ENCODE results near the gene RABGAP1L. TPM values are rescaled to one million over a fixed set of nuclear protein-coding genes. Genes with fewer than 3 reads are reported as not detected.

RABGAP1L gene
- total RNA-seq, 1 experiment from 2014 or later = 76.9 TPM

- POLR2A ChIA-PET = no interaction called here
- Mint-ChIP-seq H3K27ac (no peak overlapping the region), H3K9me3 (peaks cover 8% of the 10 kb centered on the region), H3K27me3 (ENCODE audit: low read depth) (no peaks in the 10 kb centered on the region), H3K4me3 (no peak overlapping the region), H3K4me1 (no peaks in the 10 kb centered on the region), H3K36me3 (peaks cover 8% of the 10 kb centered on the region)
- no peak for ATAC-seq
- DNase-seq (ENCODE audit: low spot score) = no peak
- CTCF ChIA-PET = interaction anchor here (1.8 kb wide), 1 partner anchor 14 kb away, joined by 14 read pairs; no protein-coding TSS in a partner anchor
- no peak for TF ChIP-seq FOXK1 (CRISPR knock-in tag; IDR thresholded peaks at IDR 0.05)
- TF ChIP-seq ZBTB43 (CRISPR knock-in tag; IDR thresholded peaks at IDR 0.05) = no peak
- no peak for TF ChIP-seq USF1 (CRISPR knock-in tag; IDR thresholded peaks at IDR 0.05)
- TF ChIP-seq TCF7 (CRISPR knock-in tag; IDR thresholded peaks at IDR 0.05; ENCODE audit: low read depth) = no peak
- TF ChIP-seq, protein P1, sequence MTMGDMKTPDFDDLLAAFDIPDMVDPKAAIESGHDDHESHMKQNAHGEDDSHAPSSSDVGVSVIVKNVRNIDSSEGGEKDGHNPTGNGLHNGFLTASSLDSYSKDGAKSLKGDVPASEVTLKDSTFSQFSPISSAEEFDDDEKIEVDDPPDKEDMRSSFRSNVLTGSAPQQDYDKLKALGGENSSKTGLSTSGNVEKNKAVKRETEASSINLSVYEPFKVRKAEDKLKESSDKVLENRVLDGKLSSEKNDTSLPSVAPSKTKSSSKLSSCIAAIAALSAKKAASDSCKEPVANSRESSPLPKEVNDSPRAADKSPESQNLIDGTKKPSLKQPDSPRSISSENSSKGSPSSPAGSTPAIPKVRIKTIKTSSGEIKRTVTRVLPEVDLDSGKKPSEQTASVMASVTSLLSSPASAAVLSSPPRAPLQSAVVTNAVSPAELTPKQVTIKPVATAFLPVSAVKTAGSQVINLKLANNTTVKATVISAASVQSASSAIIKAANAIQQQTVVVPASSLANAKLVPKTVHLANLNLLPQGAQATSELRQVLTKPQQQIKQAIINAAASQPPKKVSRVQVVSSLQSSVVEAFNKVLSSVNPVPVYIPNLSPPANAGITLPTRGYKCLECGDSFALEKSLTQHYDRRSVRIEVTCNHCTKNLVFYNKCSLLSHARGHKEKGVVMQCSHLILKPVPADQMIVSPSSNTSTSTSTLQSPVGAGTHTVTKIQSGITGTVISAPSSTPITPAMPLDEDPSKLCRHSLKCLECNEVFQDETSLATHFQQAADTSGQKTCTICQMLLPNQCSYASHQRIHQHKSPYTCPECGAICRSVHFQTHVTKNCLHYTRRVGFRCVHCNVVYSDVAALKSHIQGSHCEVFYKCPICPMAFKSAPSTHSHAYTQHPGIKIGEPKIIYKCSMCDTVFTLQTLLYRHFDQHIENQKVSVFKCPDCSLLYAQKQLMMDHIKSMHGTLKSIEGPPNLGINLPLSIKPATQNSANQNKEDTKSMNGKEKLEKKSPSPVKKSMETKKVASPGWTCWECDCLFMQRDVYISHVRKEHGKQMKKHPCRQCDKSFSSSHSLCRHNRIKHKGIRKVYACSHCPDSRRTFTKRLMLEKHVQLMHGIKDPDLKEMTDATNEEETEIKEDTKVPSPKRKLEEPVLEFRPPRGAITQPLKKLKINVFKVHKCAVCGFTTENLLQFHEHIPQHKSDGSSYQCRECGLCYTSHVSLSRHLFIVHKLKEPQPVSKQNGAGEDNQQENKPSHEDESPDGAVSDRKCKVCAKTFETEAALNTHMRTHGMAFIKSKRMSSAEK (CRISPR knock-in tag; IDR thresholded peaks at IDR 0.05; ENCODE audit: borderline replicate concordance) = no peak
- no peak for TF ChIP-seq MAX (CRISPR knock-in tag; IDR thresholded peaks at IDR 0.05)
- no peak for TF ChIP-seq ETV6 (CRISPR knock-in tag; IDR thresholded peaks at IDR 0.05)
- TF ChIP-seq, protein P2, sequence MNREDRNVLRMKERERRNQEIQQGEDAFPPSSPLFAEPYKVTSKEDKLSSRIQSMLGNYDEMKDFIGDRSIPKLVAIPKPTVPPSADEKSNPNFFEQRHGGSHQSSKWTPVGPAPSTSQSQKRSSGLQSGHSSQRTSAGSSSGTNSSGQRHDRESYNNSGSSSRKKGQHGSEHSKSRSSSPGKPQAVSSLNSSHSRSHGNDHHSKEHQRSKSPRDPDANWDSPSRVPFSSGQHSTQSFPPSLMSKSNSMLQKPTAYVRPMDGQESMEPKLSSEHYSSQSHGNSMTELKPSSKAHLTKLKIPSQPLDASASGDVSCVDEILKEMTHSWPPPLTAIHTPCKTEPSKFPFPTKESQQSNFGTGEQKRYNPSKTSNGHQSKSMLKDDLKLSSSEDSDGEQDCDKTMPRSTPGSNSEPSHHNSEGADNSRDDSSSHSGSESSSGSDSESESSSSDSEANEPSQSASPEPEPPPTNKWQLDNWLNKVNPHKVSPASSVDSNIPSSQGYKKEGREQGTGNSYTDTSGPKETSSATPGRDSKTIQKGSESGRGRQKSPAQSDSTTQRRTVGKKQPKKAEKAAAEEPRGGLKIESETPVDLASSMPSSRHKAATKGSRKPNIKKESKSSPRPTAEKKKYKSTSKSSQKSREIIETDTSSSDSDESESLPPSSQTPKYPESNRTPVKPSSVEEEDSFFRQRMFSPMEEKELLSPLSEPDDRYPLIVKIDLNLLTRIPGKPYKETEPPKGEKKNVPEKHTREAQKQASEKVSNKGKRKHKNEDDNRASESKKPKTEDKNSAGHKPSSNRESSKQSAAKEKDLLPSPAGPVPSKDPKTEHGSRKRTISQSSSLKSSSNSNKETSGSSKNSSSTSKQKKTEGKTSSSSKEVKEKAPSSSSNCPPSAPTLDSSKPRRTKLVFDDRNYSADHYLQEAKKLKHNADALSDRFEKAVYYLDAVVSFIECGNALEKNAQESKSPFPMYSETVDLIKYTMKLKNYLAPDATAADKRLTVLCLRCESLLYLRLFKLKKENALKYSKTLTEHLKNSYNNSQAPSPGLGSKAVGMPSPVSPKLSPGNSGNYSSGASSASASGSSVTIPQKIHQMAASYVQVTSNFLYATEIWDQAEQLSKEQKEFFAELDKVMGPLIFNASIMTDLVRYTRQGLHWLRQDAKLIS (CRISPR knock-in tag; IDR thresholded peaks at IDR 0.05; ENCODE audit: borderline replicate concordance) = no peak
- no peak for TF ChIP-seq ATF3 (CRISPR knock-in tag; conservative IDR thresholded peaks at IDR 0.05)
- no peak for TF ChIP-seq SOX15 (CRISPR knock-in tag; IDR thresholded peaks at IDR 0.05)
- TF ChIP-seq RORB (CRISPR knock-in tag; IDR thresholded peaks at IDR 0.05) = no peak
- TF ChIP-seq, protein P3, sequence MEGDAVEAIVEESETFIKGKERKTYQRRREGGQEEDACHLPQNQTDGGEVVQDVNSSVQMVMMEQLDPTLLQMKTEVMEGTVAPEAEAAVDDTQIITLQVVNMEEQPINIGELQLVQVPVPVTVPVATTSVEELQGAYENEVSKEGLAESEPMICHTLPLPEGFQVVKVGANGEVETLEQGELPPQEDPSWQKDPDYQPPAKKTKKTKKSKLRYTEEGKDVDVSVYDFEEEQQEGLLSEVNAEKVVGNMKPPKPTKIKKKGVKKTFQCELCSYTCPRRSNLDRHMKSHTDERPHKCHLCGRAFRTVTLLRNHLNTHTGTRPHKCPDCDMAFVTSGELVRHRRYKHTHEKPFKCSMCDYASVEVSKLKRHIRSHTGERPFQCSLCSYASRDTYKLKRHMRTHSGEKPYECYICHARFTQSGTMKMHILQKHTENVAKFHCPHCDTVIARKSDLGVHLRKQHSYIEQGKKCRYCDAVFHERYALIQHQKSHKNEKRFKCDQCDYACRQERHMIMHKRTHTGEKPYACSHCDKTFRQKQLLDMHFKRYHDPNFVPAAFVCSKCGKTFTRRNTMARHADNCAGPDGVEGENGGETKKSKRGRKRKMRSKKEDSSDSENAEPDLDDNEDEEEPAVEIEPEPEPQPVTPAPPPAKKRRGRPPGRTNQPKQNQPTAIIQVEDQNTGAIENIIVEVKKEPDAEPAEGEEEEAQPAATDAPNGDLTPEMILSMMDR (IDR thresholded peaks at IDR 0.05) = no peak
Observed at GRCh38 chr1:174276087-174276486, 116.8 kb downstream of the RABGAP1L start.

GRCh38 chr1:174284052-174284451 lies 124.7 kb downstream of the RABGAP1L start:
- ATAC-seq (no peak), DNase-seq (ENCODE audit: low spot score) (no peak)
- no peaks in the 10 kb centered on the region for H3K4me1 Mint-ChIP-seq
- CTCF ChIA-PET = interaction anchor here (1.2 kb wide), 1 partner anchor 22 kb away, joined by 3 read pairs; no protein-coding TSS in a partner anchor
- TF ChIP-seq, protein P4, sequence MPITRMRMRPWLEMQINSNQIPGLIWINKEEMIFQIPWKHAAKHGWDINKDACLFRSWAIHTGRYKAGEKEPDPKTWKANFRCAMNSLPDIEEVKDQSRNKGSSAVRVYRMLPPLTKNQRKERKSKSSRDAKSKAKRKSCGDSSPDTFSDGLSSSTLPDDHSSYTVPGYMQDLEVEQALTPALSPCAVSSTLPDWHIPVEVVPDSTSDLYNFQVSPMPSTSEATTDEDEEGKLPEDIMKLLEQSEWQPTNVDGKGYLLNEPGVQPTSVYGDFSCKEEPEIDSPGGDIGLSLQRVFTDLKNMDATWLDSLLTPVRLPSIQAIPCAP (CRISPR knock-in tag; IDR thresholded peaks at IDR 0.05) = no peak
- TF ChIP-seq NR1H2 (CRISPR knock-in tag; IDR thresholded peaks at IDR 0.05) = no peak
- H3K36me3 Mint-ChIP-seq = peaks cover 17% of the 10 kb centered on the region
- POLR2A ChIA-PET = no interaction called here
- no peak overlapping the region for H3K4me3 Mint-ChIP-seq
- no peak overlapping the region for H3K27ac Mint-ChIP-seq
- peaks cover 11% of the 10 kb centered on the region for H3K9me3 Mint-ChIP-seq
- no peaks in the 10 kb centered on the region for H3K27me3 Mint-ChIP-seq (ENCODE audit: low read depth)
